SK-N-SH treated with all-trans-retinoic acid at 6 μM for 48 hours (cell line): ENCODE measurements around the gene HIVEP3.

Source experiments
- ATAC-seq: fragments of 200-7000 bp; cut with Tn5 transposase; 3 replicates; pipeline ENCODE4 v1.9.1; 2020; ENCODE audit warnings: mild to moderate bottlenecking, moderate library complexity
- ARNTL ChIP-seq: fragments of 450-650 bp; formaldehyde crosslinking; IDR thresholded peaks from 2 replicates; pipeline ENCODE4 v1.5.0; 2020; ENCODE audit warnings: low read depth, mild to moderate bottlenecking, moderate library complexity, borderline replicate concordance
- BACH2 ChIP-seq: fragments of 250-450 bp; sonication (Bioruptor Pico); IDR thresholded peaks from 2 replicates; pipeline ENCODE4 v1.9.0; 2021; ENCODE audit warnings: mild to moderate bottlenecking, borderline replicate concordance
- CSDC2 ChIP-seq: fragments of 250-450 bp; sonication (Bioruptor Pico); IDR thresholded peaks from 2 replicates; pipeline ENCODE4 v1.5.0; 2020; ENCODE audit warnings: mild to moderate bottlenecking, moderate library complexity
- ESRRG ChIP-seq: fragments of 250-450 bp; sonication (Bioruptor Pico); IDR thresholded peaks from 2 replicates; pipeline ENCODE4 v1.6.1; 2021; ENCODE audit warnings: mild to moderate bottlenecking
- GLIS3 ChIP-seq: fragments of 250-450 bp; sonication (Bioruptor Pico); IDR thresholded peaks from 2 replicates; pipeline ENCODE4 v1.5.0; 2020; ENCODE audit warnings: mild to moderate bottlenecking, moderate library complexity
- ISL1 ChIP-seq: fragments of 250-450 bp; sonication (Bioruptor Pico); IDR thresholded peaks from 2 replicates; pipeline ENCODE4 v2.1.2; 2022; ENCODE audit warnings: mild to moderate bottlenecking, moderate library complexity
- PPARA ChIP-seq: fragments of 250-450 bp; sonication (Bioruptor Pico); IDR thresholded peaks from 2 replicates; pipeline ENCODE4 v1.5.0; 2020; ENCODE audit warnings: mild to moderate bottlenecking, borderline replicate concordance
- RARB ChIP-seq: fragments of 250-450 bp; sonication (Bioruptor Pico); IDR thresholded peaks from 2 replicates; pipeline ENCODE4 v1.8.0; 2021; ENCODE audit warnings: mild to moderate bottlenecking, moderate library complexity
- SNAI2 ChIP-seq: fragments of 250-450 bp; sonication (Bioruptor Pico); IDR thresholded peaks from 2 replicates; pipeline ENCODE4 v1.5.0; 2020; ENCODE audit warnings: mild to moderate bottlenecking, moderate library complexity
- TCF4 ChIP-seq: fragments of 250-450 bp; sonication (Bioruptor Pico); IDR thresholded peaks from 2 replicates; pipeline ENCODE4 v1.8.0; 2021; ENCODE audit warnings: mild to moderate bottlenecking, moderate library complexity, borderline replicate concordance
- TOX ChIP-seq: fragments of 250-450 bp; sonication (Bioruptor Pico); IDR thresholded peaks from 2 replicates; pipeline ENCODE4 v1.8.0; 2021; ENCODE audit warnings: mild to moderate bottlenecking, moderate library complexity, borderline replicate concordance
- ZFP3 ChIP-seq: fragments of 250-450 bp; sonication (Bioruptor Pico); IDR thresholded peaks from 2 replicates; pipeline ENCODE4 v1.5.0; 2020; ENCODE audit warnings: mild to moderate bottlenecking, moderate library complexity
- ZFP30 ChIP-seq: fragments of 450-650 bp; formaldehyde crosslinking; IDR thresholded peaks from 2 replicates; pipeline ENCODE4 v1.5.0; 2022; ENCODE audit warnings: mild to moderate bottlenecking, moderate library complexity
- ZNF565 ChIP-seq: fragments of 450-650 bp; formaldehyde crosslinking; conservative IDR thresholded peaks from 2 replicates; pipeline ENCODE4 v1.5.0; 2020; ENCODE audit warnings: low read depth, mild to moderate bottlenecking, moderate library complexity
- ZNF70 ChIP-seq: fragments of 450-650 bp; formaldehyde crosslinking; IDR thresholded peaks from 2 replicates; pipeline ENCODE4 v1.5.0; 2020; ENCODE audit warnings: mild to moderate bottlenecking, moderate library complexity
- ZNF8 ChIP-seq: fragments of 450-650 bp; formaldehyde crosslinking; IDR thresholded peaks from 2 replicates; pipeline ENCODE4 v1.5.0; 2020; ENCODE audit warnings: mild to moderate bottlenecking, moderate library complexity
- TF ChIP-seq, protein P1 (sequence below): fragments of 250-450 bp; sonication (Bioruptor Pico); IDR thresholded peaks from 2 replicates; pipeline ENCODE4 v1.5.0; 2020; ENCODE audit warnings: mild to moderate bottlenecking, moderate library complexity
- TF ChIP-seq, protein P2 (sequence below): fragments of 250-450 bp; sonication (Bioruptor Pico); IDR thresholded peaks from 2 replicates; pipeline ENCODE4 v1.5.1; 2020; ENCODE audit warnings: low read depth, mild to moderate bottlenecking, moderate library complexity
- TF ChIP-seq, protein P3 (sequence below): fragments of 250-450 bp; sonication (Bioruptor Pico); IDR thresholded peaks from 2 replicates; pipeline ENCODE4 v1.8.0; 2020; ENCODE audit warnings: mild to moderate bottlenecking, moderate library complexity, borderline replicate concordance
- TF ChIP-seq, protein P4 (sequence below): fragments of 250-450 bp; sonication (Bioruptor Pico); IDR thresholded peaks from 2 replicates; pipeline ENCODE4 v1.8.0; 2021; ENCODE audit warnings: low read depth, mild to moderate bottlenecking, moderate library complexity, borderline replicate concordance
- TF ChIP-seq, protein P5 (sequence below): fragments of 250-450 bp; sonication (Bioruptor Pico); IDR thresholded peaks from 2 replicates; pipeline ENCODE4 v1.5.1; 2021; ENCODE audit warnings: mild to moderate bottlenecking, moderate library complexity

HIVEP3 gene

DNA sequence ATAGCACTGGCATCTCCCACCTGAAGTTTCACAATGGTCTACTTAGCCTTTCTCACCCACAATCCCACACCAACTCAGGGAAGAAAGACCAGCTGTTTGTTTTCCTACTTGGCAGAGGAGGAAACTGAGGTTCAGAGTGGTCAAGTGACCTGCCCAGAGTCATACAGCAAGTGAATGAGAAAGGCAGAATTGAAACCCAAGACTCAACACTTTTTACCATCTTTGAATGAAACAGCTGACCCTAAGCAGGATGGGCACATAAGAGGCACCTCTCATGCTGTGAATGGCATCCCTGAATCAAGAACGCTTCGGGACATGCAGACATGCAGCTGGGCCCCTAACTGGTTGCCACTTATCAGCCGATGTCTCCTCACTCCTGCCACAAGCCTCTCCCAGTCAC lies 193.8 kb downstream of the HIVEP3 start:
- TF ChIP-seq ZNF565 (CRISPR knock-in tag) (no peak), ZNF70 (CRISPR knock-in tag) (no peak), BACH2 (CRISPR knock-in tag) (no peak), RARB (CRISPR knock-in tag) (no peak), PPARA (no peak), TOX (no peak), ESRRG (CRISPR knock-in tag) (no peak), GLIS3 (CRISPR knock-in tag) (no peak), TCF4 (no peak), ARNTL (CRISPR knock-in tag) (no peak), ZNF8 (no peak)
- ATAC-seq, result no peak

DNA sequence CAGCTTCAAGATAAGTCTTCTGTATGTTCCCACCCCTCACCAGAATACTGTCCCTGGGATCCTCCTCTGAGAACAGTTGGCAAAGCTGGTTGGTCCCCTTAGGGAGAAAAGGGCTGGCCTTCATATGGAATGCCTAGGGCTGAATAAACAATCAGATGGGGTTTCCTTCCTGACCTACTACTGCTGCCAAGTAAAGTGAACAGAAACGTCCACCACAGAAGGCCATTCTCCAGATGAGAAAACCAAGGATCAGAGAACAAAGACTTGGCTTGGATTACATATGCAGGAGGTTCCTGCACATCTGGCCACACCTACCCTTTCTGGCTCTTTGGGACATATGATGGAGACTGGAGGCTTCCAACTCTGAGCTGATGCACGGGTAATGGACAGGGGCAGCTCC lies 194.5 kb downstream of the HIVEP3 start:
- no peak for TF ChIP-seq TCF4
- TF ChIP-seq, protein P1, sequence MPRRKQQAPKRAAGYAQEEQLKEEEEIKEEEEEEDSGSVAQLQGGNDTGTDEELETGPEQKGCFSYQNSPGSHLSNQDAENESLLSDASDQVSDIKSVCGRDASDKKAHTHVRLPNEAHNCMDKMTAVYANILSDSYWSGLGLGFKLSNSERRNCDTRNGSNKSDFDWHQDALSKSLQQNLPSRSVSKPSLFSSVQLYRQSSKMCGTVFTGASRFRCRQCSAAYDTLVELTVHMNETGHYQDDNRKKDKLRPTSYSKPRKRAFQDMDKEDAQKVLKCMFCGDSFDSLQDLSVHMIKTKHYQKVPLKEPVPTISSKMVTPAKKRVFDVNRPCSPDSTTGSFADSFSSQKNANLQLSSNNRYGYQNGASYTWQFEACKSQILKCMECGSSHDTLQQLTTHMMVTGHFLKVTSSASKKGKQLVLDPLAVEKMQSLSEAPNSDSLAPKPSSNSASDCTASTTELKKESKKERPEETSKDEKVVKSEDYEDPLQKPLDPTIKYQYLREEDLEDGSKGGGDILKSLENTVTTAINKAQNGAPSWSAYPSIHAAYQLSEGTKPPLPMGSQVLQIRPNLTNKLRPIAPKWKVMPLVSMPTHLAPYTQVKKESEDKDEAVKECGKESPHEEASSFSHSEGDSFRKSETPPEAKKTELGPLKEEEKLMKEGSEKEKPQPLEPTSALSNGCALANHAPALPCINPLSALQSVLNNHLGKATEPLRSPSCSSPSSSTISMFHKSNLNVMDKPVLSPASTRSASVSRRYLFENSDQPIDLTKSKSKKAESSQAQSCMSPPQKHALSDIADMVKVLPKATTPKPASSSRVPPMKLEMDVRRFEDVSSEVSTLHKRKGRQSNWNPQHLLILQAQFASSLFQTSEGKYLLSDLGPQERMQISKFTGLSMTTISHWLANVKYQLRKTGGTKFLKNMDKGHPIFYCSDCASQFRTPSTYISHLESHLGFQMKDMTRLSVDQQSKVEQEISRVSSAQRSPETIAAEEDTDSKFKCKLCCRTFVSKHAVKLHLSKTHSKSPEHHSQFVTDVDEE (CRISPR knock-in tag), result no peak
- TF ChIP-seq, protein P2, sequence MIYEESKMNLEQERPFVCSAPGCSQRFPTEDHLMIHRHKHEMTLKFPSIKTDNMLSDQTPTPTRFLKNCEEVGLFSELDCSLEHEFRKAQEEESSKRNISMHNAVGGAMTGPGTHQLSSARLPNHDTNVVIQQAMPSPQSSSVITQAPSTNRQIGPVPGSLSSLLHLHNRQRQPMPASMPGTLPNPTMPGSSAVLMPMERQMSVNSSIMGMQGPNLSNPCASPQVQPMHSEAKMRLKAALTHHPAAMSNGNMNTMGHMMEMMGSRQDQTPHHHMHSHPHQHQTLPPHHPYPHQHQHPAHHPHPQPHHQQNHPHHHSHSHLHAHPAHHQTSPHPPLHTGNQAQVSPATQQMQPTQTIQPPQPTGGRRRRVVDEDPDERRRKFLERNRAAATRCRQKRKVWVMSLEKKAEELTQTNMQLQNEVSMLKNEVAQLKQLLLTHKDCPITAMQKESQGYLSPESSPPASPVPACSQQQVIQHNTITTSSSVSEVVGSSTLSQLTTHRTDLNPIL, result no peak
- no peak for TF ChIP-seq RARB (CRISPR knock-in tag)
- TF ChIP-seq, protein P3, sequence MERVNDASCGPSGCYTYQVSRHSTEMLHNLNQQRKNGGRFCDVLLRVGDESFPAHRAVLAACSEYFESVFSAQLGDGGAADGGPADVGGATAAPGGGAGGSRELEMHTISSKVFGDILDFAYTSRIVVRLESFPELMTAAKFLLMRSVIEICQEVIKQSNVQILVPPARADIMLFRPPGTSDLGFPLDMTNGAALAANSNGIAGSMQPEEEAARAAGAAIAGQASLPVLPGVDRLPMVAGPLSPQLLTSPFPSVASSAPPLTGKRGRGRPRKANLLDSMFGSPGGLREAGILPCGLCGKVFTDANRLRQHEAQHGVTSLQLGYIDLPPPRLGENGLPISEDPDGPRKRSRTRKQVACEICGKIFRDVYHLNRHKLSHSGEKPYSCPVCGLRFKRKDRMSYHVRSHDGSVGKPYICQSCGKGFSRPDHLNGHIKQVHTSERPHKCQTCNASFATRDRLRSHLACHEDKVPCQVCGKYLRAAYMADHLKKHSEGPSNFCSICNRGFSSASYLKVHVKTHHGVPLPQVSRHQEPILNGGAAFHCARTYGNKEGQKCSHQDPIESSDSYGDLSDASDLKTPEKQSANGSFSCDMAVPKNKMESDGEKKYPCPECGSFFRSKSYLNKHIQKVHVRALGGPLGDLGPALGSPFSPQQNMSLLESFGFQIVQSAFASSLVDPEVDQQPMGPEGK, result no peak
- TF ChIP-seq ZNF70 (CRISPR knock-in tag), result no peak
- no peak for TF ChIP-seq CSDC2 (CRISPR knock-in tag)
- TF ChIP-seq ESRRG (CRISPR knock-in tag), result no peak
- TF ChIP-seq ZNF565 (CRISPR knock-in tag), result no peak
- TF ChIP-seq, protein P4, sequence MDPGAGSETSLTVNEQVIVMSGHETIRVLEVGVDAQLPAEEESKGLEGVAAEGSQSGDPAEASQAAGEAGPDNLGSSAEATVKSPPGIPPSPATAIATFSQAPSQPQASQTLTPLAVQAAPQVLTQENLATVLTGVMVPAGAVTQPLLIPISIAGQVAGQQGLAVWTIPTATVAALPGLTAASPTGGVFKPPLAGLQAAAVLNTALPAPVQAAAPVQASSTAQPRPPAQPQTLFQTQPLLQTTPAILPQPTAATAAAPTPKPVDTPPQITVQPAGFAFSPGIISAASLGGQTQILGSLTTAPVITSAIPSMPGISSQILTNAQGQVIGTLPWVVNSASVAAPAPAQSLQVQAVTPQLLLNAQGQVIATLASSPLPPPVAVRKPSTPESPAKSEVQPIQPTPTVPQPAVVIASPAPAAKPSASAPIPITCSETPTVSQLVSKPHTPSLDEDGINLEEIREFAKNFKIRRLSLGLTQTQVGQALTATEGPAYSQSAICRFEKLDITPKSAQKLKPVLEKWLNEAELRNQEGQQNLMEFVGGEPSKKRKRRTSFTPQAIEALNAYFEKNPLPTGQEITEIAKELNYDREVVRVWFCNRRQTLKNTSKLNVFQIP (CRISPR knock-in tag), result no peak
- no peak for TF ChIP-seq GLIS3 (CRISPR knock-in tag)
- TF ChIP-seq, protein P5, sequence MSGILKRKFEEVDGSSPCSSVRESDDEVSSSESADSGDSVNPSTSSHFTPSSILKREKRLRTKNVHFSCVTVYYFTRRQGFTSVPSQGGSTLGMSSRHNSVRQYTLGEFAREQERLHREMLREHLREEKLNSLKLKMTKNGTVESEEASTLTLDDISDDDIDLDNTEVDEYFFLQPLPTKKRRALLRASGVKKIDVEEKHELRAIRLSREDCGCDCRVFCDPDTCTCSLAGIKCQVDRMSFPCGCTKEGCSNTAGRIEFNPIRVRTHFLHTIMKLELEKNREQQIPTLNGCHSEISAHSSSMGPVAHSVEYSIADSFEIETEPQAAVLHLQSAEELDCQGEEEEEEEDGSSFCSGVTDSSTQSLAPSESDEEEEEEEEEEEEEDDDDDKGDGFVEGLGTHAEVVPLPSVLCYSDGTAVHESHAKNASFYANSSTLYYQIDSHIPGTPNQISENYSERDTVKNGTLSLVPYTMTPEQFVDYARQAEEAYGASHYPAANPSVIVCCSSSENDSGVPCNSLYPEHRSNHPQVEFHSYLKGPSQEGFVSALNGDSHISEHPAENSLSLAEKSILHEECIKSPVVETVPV, result no peak
- TF ChIP-seq BACH2 (CRISPR knock-in tag), result no peak
- no peak for TF ChIP-seq ARNTL (CRISPR knock-in tag)
- TF ChIP-seq, all 23 proteins: peak for 0
- ATAC-seq, result no peak

DNA sequence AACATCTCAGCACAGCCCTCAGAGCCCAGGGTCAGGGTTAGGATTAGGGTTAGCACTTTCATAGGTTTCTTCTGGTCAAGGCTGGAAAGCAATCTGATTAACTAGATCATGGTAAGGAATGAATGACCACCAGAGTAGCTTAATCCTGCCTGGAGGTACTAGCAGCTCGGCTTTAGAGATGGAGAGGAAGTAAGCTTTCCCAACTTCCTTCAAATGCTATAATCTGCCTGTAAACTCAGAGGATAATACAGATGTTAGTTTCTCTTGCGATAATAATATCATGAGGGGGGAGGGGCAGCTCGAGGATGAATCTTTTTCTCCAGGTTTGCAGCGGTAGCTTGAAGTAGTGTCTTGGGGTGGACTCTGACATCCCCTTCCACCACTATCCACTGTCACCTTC lies 194.9 kb downstream of the HIVEP3 start:
- ATAC-seq, result no peak
- no peak for TF ChIP-seq ZFP3 (CRISPR knock-in tag)
- TF ChIP-seq, protein P4 (CRISPR knock-in tag), result no peak
- no peak for TF ChIP-seq ZNF565 (CRISPR knock-in tag)
- no peak for TF ChIP-seq ESRRG (CRISPR knock-in tag)
- TF ChIP-seq, protein P2, result no peak
- no peak for TF ChIP-seq ZFP30 (CRISPR knock-in tag)
- TF ChIP-seq ISL1 (CRISPR knock-in tag), result no peak
- no peak for TF ChIP-seq SNAI2
- TF ChIP-seq GLIS3 (CRISPR knock-in tag), result no peak
- no peak for TF ChIP-seq BACH2 (CRISPR knock-in tag)
- no peak for TF ChIP-seq TOX
- TF ChIP-seq ZNF8, result no peak
- TF ChIP-seq, protein P3, result no peak
- TF ChIP-seq CSDC2 (CRISPR knock-in tag), result no peak
